K562 (cell line): ENCODE measurements around the gene CHKB. TPM values are rescaled to one million over a fixed set of nuclear protein-coding genes. Genes with fewer than 3 reads are reported as not detected.

Source experiments
- ATAC-seq: fragments of 200-7000 bp; cut with Tn5 transposase; 3 replicates; pipeline ENCODE4 v1.9.1; 2020; ENCODE audit warnings: moderate library complexity
- BruUV-seq: library from RNA; stranded (reverse); fragments of 400-500 nt; replicated peaks from 2 replicates; lab custom pipeline; 2021; lab: Mats Ljungman, UMichigan
- CTCF ChIA-PET: fragments of 300-600 bp; formaldehyde crosslinking; extraction: SDS; loops from one replicate; lab custom pipeline; 2021; ENCODE audit warnings: low intra/inter-chr PET ratio; lab: Yijun Ruan, JAX
- POLR2A ChIA-PET: fragments of 300-600, 350-650 bp; sonication (Branson Sonifier 250); formaldehyde crosslinking; extraction: SDS; loops from one replicate; lab custom pipeline; 2021; ENCODE audit warnings: antibody characterized with exemption, inconsistent platforms; lab: Yijun Ruan, JAX
- DNase-seq, 4 experiments: peaks; one replicate each; pipeline versions ENCODE4 v3.0.0 to v3.0.0-alpha.2; 2011 to 2018; ENCODE audit warnings: low spot score in 3 of 4, mixed read lengths in 3 of 4; ENCODE audit errors: extremely low read depth in 1 of 4
- FAIRE-seq: peaks from 2 replicates; lab custom pipeline; 2011; peaks lifted over from hg19 to GRCh38; lab: Jason Lieb, UNC
- H2AFZ ChIP-seq: 2 replicates; pipeline ENCODE4 v1.6.0; 2011; ENCODE audit warnings: low read depth, low read length, control low read depth, inconsistent platforms
- H3K27ac ChIP-seq: fragments of 200-600 bp; 3 replicates; pipeline ENCODE4 v1.8.0; 2011; ENCODE audit warnings: low read depth, mild to moderate bottlenecking, control low read depth, inconsistent platforms, low read length, moderate library complexity, mixed read lengths; ENCODE audit errors: extremely low read depth
- H3K27me3 ChIP-seq, 2 experiments: fragments of 300-600 bp in 1 of 2; 2 replicates in 1 of 2; 3 replicates in 1 of 2; pipeline versions ENCODE4 v1.6.0 to v1.8.0; 2011; ENCODE audit warnings: inconsistent platforms in 2 of 2, low read length in 2 of 2, mild to moderate bottlenecking in 1 of 2, mixed read lengths in 1 of 2, moderate library complexity in 1 of 2; ENCODE audit not compliant: control insufficient read depth in 2 of 2, insufficient read depth in 2 of 2
- H3K36me3 ChIP-seq: fragments of 300-600 bp; 3 replicates; pipeline ENCODE4 v1.8.0; 2011; ENCODE audit warnings: mild to moderate bottlenecking, low read length, inconsistent platforms; ENCODE audit not compliant: control insufficient read depth, insufficient read depth
- H3K4me1 ChIP-seq, 2 experiments: fragments of 200-600 bp in 1 of 2; replicated peaks in 1 of 2; 2 replicates in 1 of 2; 3 replicates in 1 of 2; pipeline versions ENCODE4 v1.5.1 to v1.8.0; 2011; ENCODE audit warnings: inconsistent platforms in 2 of 2, low read length in 2 of 2, mild to moderate bottlenecking in 1 of 2, mixed read lengths in 1 of 2, moderate library complexity in 1 of 2; ENCODE audit not compliant: control insufficient read depth in 2 of 2, insufficient read depth in 2 of 2
- H3K4me2 ChIP-seq: 2 replicates; pipeline ENCODE4 v1.6.1; 2011; ENCODE audit warnings: low read length, control low read depth, inconsistent platforms, mixed read lengths; ENCODE audit not compliant: insufficient read depth
- H3K4me3 ChIP-seq: fragments of 200-600 bp; sonication (generic), shearing (Covaris generic); 2 replicates; pipeline ENCODE4 v1.5.1; 2016; ENCODE audit warnings: control low read depth, inconsistent platforms
- H3K79me2 ChIP-seq: fragments of 200-600 bp; 3 replicates; pipeline ENCODE4 v1.8.0; 2011; ENCODE audit warnings: low read length, inconsistent platforms; ENCODE audit not compliant: control insufficient read depth, insufficient read depth
- H3K9ac ChIP-seq, 2 experiments: 2 replicates each; pipeline versions ENCODE4 v1.6.0 to v1.6.1; 2011; ENCODE audit warnings: low read depth in 2 of 2, low read length in 2 of 2, control low read depth in 1 of 2, inconsistent platforms in 1 of 2, mild to moderate bottlenecking in 1 of 2, mixed read lengths in 1 of 2; ENCODE audit not compliant: insufficient read depth in 1 of 2
- H3K9me1 ChIP-seq: one replicate; pipeline ENCODE4 v1.6.0; 2011; ENCODE audit warnings: inconsistent platforms, mild to moderate bottlenecking, low read length, moderate library complexity; ENCODE audit not compliant: control insufficient read depth, insufficient read depth
- H3K9me3 ChIP-seq: replicated peaks from 2 replicates; pipeline ENCODE4 v1.5.1; 2011; ENCODE audit warnings: low read depth, low read length, inconsistent platforms; ENCODE audit not compliant: control insufficient read depth, insufficient read depth
- H4K20me1 ChIP-seq: replicated peaks from 2 replicates; pipeline ENCODE4 v1.6.1; 2011; ENCODE audit warnings: low read length, inconsistent platforms, mixed read lengths; ENCODE audit not compliant: control insufficient read depth, insufficient read depth
- HNRNPH1 ChIP-seq: fragments of 200-400 bp; formaldehyde crosslinking; optimal IDR thresholded peaks from 2 replicates; pipeline ENCODE3; 2017; ENCODE audit warnings: low read depth, mild to moderate bottlenecking, low read length, moderate library complexity
- NR2C1 ChIP-seq, 2 experiments: fragments of 450-650 bp; IDR thresholded peaks; 2 replicates each; pipeline ENCODE4 v1.6.1; 2017; ENCODE audit warnings: mild to moderate bottlenecking in 2 of 2, antibody characterized with exemption in 1 of 2, inconsistent platforms in 1 of 2, missing compliant biosample characterization in 1 of 2, missing genetic modification characterization in 1 of 2
- RFX5 ChIP-seq: IDR thresholded peaks from 2 replicates; pipeline ENCODE4 v1.6.1; 2011; ENCODE audit warnings: low read depth, mild to moderate bottlenecking, improper control_type of control experiment, low read length
- STAT6 ChIP-seq: sonication (generic); formaldehyde crosslinking; IDR thresholded peaks from 2 replicates; pipeline ENCODE4 v1.8.1; 2023; ENCODE audit warnings: mild to moderate bottlenecking, missing genetic modification reagents
- THRAP3 ChIP-seq: fragments of 450-650 bp; IDR thresholded peaks from 2 replicates; pipeline ENCODE4 v1.6.1; 2016; ENCODE audit warnings: mild to moderate bottlenecking, inconsistent platforms, borderline replicate concordance
- ZNF24 ChIP-seq: fragments of 450-650 bp; IDR thresholded peaks from 2 replicates; pipeline ENCODE4 v1.6.1; 2016
- ZNF79 ChIP-seq: fragments of 250-450 bp; sonication (Bioruptor Pico); IDR thresholded peaks from 2 replicates; pipeline ENCODE4 v1.4.0; 2020; ENCODE audit warnings: low read depth, mild to moderate bottlenecking, moderate library complexity
- WGBS: fragments of 100-300 bp; shearing (Covaris generic); methylation state at CpG from one replicate; pipeline ENCODE4 v1.1.6; 2016; ENCODE audit warnings: low coverage, mixed read lengths; ENCODE audit not compliant: insufficient coverage; ENCODE audit errors: missing lambda C conversion rate; 5-methylcytosine and 5-hydroxymethylcytosine counted together
- in situ Hi-C: fragments of 300-500 bp; cut with MboI; formaldehyde crosslinking; loops from 4 replicates; pipeline ENCODE4 v1.15.0; 2018; ENCODE audit warnings: inconsistent platforms, mixed read lengths
- intact Hi-C: fragments of 100-400 bp; cut with micrococcal nuclease; formaldehyde crosslinking; loops from 2 replicates; pipeline ENCODE4 v1.14.2; 2022
- polyA plus RNA-seq, 8 experiments: library from polyadenylated mRNA; depleted of rRNA in 4 of 8; stranded (reverse) in 5 of 8; unstranded in 3 of 8; fragments of >200 nt; fragmentation: Nextera tagmentation in 2 of 8; fragmentation: Illumina TruSeq in 1 of 8; extraction: Ambion mirVana in 2 of 8; extraction: Trizol in 1 of 8; gene quantifications; 2 replicates each; pipeline versions ENCODE4 v1.2.1 to v1.2.3, GENCODE V29; 2011 to 2014; ENCODE audit warnings: inconsistent platforms in 1 of 8, missing spikeins in 1 of 8
- total RNA-seq, 7 experiments: library from RNA; depleted of rRNA in 6 of 7; stranded (reverse); fragments of >200 nt in 6 of 7; fragmentation: Illumina TruSeq in 2 of 7; extraction: Trizol in 2 of 7; gene quantifications; 2 replicates each; pipeline versions ENCODE4 v1.2.1 to v1.2.3, GENCODE V29; 2011 to 2021; ENCODE audit warnings: low replicate concordance in 1 of 7

CHKB gene
- total and polyA plus RNA-seq, 9 of the 15 experiments (the other 6 are each of a cell fraction or from before 2014, with no cell fraction given), result 2.7 to 31.0 (median 11.0) TPM

DNA sequence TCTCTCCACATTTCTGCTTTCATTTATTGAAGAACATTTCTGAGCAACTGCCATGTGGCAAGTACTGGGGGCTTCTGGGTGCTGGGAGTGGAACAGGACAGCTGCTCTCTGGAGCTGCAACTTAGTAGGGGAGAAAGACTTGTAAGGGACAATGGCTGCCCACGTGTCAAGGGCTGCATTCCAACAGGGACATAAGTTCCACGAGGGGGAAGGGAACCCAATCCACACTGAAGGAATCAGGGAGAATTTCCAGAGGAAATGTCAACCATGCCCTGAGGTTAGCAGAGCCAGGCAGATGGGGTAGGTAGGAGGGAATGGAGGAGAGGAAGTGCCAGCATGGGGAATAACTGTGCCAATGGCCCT is 19.7 kb upstream of the CHKB start (continued):
- TF ChIP-seq STAT6, result no peak
- TF ChIP-seq ZNF24, result no peak

GRCh38 chr22:50601669-50602337 is 19.2 kb upstream of the CHKB start:
- no peak for DNase-seq
- BruUV-seq, result no TSS peak
- H3K36me3 ChIP-seq, result no peaks in the 10 kb centered on the region
- ATAC-seq, result no peak
- ChIA-PET POLR2A (no interaction called here), CTCF (no interaction called here)
- TF ChIP-seq ZNF79 (no peak), NR2C1 (IDR thresholded peaks at IDR 0.05) (no peak), NR2C1 (tag; IDR thresholded peaks at IDR 0.05) (no peak), THRAP3 (no peak), RFX5 (no peak), HNRNPH1 (no peak)
- no peak overlapping the region for H3K4me2 ChIP-seq
- peaks cover 12 to 58% of the 10 kb centered on the region in 2 experiments; a peak in 4 of 5 replicates for H3K27me3 ChIP-seq
- intact Hi-C loops, result no loop called here
- no peaks in the 10 kb centered on the region for H3K79me2 ChIP-seq
- no peaks in the 10 kb centered on the region for H3K9me1 ChIP-seq
- no peak overlapping the region for H3K9ac ChIP-seq
- H4K20me1 ChIP-seq, result peaks cover 3% of the 10 kb centered on the region; the same call in 1 of the 2 replicates
- H3K4me1 ChIP-seq, result peaks cover 0 to 17% of the 10 kb centered on the region in 2 experiments; a peak in 2 of 5 replicates
- no peak overlapping the region for H3K4me3 ChIP-seq
- H2AFZ ChIP-seq, result no peak overlapping the region
- 10% methylated on average over 11 of the region's 12 CpGs for WGBS
- no peaks in the 10 kb centered on the region for H3K9me3 ChIP-seq
- no peak overlapping the region for H3K27ac ChIP-seq
- in situ Hi-C loops, result no loop called here
- FAIRE-seq, result no peak
